SKM-1 treated with dmso at 0.1 percent for 144 hours (cell line): Measurements from ENCODE around the gene TTC23.
A peak's percentile ranks its signal among the peaks of the same experiment; 100 is the strongest.

Experiments
- DNase-seq: peaks from one replicate; lab custom pipeline; 2025; ENCODE audit not compliant: unreplicated experiment; lab: John Stamatoyannopoulos, UW

The TTC23 gene, protein sequence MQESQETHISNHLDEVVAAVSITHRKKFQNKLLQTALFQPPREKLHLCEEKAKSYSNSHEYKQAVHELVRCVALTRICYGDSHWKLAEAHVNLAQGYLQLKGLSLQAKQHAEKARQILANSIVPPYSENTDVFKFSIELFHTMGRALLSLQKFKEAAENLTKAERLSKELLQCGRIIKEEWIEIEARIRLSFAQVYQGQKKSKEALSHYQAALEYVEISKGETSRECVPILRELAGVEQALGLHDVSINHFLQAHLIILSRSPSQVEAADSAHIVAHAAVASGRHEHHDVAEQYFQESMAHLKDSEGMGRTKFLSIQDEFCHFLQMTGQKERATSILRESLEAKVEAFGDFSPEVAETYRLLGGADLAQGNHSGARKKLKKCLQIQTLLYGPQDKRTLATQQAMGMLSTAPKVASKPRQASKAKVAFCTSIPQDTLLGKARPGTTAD

DNA sequence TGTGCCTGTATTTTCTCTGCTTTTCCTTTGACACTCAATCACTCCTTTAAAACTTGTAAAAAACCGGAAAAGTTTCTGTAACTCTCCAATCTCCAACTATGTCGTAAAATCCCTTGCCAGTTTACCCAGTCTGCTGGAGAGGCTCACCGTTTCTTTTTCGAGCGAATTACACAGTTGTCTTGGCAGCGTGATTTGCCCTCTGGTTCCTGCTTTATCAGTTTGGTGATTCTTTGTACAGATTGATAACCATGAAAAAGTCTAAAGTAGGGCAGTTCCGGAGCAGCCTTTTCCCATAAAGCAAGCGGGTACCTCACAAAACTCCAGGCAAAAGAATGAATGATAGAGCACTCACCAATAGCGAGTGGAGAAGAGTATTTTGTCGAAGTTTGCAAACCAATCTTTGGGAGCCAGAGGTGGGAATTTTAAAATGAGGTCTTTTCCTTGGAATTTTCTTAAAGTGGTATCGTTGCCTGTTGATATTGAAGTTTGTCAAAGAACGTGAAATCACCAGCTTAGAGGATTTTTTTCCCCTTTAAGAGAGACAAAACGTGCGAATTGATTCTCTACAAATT is at the start of gene TTC23:
Gene TTC23, minus strand, starts transcription at position 312 of the 572 bp plus-strand sequence. CDS start 20,869 bp downstream, outside the sequence.
- DNase-seq, result no peak

DNA sequence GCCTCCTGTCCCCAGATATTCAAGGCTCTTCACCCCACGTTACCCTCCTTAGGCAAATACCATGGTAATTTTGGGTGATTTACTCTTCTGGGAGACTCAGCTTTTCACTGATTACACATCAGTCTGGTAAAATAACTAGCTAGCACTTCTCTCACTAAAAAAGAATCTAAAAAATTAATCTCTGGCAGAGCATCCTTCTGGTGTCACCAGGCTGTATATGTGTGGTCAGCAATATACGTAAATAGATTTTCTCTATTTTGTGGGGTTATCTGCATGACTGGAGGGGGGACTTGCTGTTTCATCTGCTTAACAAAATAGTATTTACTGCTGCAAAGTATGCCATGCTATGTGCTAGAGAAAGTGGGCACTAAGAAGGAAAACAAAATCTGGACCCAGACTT is 47.0 kb upstream of the TTC23 start:
- DNase-seq, result no peak

DNA sequence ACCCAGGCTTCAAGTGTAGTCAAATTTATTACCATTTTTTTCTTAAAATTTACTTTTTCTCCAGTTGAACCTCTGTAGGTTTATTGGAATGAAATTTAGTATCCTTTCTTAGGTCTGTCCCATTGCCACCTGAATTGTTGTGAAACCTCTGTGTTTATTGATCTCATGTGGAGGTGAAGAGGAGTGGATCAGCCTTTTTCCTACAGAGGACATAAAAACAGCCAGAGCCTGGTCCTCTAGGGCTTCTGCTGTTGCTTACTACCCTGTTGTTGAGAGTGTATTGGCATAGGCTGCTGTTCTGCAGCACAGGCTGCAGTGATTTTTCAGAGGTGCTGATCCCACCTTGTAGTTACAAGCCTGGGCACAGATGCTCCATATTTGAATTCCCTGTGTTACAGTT is 46.5 kb upstream of the TTC23 start:
- no peak for DNase-seq

DNA sequence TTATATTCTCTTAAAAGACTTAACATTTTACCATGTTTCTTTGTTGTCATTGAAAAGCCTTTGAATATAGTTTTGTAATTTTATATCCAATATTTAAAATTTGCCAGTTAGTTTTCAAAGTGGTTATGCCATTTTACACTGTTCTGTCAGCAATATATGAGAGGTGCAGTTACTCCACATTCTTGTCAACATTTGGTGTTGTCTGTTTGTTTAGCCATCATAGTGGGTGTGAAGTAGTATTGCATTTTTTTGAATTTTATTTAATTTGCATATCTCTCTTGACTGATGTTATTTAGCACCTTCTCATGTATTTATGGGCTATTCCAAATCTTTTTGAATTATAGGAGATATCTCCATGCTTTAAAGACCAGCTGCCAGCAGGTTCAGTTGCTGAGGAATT is 42.3 kb upstream of the TTC23 start:
- no peak for DNase-seq

DNA sequence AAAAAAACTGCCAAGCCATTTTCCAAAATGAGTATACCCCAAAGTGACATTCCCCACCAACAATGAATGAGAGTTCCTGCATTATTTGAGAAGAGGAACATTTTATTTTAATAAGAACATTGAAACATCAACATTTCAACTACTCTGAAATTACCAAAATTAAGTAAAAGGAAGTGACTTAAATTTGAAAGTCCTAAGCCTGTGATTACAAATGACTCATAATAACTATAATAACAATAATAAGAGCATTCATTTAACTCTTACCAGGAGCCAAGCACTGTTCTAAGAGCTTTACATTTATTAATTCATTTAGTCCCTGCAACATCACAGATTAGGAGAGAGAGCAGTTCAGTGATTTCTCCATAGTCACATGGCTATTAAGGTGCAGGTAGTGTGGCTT is 34.3 kb upstream of the TTC23 start:
- no peak for DNase-seq

DNA sequence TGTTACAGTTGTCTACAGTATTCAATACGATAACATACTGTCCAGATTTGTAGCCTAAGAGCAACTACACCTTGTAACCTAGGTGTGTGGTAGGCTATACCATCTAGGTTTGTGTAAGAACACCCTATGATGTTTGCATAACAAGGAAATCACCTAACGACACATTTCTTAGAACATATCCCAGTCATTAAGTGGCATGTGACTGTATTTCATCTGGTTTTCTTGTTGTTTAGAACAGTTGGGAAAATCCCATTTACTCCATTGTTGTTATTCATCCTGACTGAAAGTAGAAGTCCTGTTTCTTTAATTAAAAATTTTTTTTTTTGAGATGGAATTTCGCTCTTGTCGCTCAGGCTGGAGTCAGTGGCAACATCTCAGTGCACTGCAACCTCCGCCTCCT is 33.2 kb upstream of the TTC23 start:
- no peak for DNase-seq

DNA sequence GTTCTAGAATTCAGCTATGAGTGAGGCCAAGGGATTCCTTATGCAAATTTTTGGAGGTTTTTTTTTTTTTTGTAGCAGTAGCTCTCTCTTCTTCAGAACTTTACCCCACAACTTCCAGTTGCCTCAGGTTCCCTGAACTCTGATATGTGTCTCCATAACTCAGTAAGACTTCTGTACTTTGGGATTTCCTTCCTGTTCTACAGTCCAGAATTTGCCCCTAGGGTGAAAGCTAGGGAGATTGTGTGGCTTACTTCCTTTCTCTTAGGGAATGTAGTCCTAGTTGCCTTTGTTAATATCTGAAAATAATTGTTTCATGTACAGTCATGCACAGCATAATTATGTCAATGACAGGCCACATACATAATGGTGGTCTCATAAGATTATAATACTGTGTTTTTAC is 32.7 kb upstream of the TTC23 start:
- no peak for DNase-seq

DNA sequence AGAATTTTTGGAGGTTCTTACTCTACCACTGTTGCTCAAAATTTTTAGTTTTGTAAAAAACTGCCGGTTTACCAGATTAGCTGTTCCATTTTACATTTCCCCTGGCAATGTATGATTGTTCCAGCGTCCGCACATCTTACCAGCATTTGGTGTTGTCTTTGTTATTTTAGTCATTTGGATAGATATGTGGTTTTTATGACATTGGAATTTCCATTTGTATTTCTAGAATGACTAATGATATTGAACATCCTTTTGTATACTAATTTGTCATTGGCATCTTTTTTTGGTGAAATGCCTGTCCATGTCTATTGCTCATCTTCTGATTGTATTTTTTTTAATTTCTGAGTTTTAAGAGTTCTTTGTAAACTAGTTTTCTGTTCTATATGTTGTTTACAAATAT is 30.4 kb upstream of the TTC23 start:
- no peak for DNase-seq

DNA sequence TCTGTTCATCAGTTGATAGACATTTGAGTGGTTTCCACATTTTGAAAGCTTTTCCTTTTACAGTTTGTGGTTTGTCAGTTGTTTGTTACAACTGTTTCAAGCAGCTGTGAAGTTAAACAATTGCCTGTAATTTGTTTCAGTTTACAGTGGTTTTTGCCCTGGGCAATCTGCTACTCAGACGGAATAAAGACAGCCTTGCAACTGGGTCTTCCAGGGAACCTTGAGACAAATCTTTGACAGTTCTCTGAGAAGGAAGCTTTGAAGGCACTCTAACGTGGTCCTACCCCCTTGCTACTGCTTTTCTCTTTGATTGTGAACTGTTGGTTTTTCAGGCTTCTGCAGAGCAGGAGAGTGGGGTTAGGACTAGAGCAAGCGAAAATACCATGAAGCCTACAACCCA is 29.9 kb upstream of the TTC23 start:
- no peak for DNase-seq

DNA sequence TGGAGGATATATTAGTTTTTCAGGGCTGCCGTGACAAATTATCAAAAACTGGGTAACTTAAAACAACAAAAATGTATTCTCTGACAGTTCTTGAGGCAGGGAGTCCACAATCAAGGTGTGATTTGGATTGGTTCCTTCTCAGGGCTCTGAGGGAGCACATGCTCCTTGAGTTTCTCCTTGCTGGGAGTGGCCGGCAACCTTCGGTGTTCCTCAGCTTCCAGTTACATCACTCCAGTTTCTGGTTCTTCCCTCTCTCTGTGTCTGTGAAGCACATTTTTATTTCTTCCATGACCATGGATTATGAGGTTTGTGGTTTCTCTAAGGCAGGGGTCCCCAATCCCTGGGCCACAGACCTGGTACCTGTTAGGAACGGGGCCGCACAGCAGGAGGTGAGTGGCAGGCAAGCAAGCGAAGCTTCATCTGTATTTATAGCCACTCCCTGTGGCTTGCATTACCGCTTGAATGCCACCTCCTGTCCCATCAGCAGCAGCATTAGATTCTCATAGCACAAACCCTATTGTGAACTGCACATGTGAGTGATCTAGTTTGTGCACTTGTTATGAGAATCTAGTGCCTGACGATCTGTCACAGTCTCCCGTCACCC is 26.2 kb upstream of the TTC23 start:
- no peak for DNase-seq

DNA sequence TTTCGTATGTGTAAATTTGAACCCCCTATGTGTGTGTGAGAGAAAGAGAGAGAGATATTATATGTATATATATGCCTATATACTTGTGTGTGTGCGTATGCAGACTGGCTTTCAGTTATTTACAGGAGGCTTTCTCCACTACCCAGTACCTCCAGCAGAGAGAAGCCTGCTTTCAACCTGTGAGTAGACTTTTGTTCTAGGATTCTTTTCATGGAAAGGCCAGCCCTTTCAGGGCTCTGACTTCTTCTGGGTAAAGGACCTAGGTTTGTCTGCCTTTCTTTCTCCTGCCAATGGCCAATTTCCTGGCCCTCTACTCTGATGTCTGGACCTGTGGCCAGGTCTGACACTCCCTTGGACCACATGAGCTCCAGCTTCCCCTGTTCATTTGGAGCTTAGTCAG is 25.7 kb upstream of the TTC23 start:
- no peak for DNase-seq

DNA sequence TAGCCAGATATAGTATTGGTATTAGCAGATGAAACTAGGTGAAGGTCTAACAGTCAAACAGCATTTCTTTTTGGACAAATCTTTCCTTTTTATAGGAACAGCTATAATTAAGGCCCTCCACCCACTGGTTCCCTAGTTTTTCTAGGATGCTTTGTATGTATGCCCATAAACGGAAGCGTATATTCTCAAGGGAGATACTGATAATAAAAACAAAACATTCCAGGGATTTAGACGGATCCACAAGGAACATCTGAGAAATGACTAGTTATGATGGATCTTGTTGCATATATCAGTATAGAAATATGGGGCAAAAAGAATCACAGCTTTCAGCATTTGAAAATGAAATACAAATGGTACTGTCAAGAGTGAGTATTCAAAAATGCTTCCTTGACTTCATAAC is 24.4 kb upstream of the TTC23 start:
- DNase-seq, result no peak

DNA sequence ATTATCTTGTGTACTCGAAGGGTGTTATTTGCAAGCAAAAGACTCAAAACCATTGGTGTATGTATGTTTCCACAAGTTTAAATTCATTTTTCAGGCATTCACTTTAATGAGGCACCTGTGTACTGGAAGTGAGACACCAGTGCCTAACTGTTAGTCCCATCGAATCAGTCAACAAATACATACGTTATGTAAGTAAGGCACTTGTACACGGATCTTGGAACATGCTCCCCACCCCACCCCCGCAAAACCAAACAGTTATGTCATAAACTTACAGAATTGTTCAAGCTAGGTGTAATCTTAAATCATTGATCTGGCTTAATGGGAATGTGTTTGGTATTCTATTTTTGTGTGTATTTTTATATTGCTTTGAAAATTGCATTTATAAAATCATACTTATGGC is 19.1 kb upstream of the TTC23 start:
- no peak for DNase-seq

DNA sequence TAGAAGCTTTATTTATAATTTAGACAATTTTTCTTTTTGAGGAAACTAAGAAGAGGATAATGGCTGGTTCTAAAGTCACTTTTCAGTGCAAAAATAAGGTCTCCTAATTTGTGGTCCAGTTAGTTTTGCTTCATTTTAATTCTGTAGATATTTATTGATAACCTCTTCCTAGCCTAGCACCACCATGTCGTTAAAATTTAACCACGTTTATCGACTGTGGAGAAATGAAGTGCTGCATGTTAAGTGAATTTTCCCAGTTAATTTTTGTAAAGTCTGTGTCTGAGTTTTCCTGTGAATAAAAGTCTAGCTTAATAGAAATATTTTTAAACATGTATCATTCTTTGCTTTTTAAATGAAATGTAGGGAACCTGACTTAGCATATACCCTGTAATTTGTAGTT is 18.6 kb upstream of the TTC23 start:
- DNase-seq, result no peak

DNA sequence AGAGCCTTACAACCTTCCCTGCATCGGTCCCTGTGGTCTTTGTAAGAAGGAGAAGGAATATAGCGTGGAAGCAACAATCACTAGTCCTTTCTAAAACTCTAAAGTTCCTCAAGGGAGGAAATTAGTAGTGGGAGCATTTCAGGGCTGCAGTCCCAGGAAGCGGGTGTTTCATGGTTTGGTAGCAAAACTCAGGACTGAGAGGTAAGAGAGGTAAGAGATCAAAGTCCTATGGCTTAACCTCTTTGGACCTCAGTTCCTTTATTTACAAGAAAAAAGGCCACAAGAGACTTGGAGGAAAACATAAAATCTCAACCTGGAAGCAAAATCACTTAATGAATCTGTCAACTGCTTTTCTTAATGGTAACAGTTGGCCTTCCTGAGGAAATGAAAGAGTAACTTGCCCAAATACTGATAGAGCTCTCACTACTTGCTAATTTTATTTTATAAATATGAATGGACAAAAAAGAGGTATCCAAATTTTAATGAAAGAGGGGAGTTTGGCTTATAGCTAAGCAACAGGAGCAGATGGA is 16.2 kb upstream of the TTC23 start:
- no peak for DNase-seq

DNA sequence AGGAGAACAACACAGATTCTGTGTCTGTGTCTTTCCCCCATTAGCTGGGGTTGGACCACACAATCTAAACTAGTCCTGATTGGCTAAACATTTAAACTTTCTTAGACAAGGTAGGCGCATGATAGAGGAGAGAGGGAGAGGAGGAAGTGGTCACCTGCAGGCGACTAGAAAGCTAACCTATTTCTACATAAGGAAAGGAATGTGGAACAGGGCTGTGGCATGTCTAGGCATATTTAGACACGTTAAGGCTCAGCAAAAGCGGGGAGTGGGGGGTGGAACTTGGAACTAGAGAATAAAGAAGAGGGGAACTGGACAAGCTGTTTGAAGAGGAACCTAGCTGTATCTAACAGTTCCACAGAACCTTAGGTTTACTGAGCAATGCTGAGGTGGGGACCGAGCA is 14.7 kb upstream of the TTC23 start:
- DNase-seq, result peak; percentile 56

DNA sequence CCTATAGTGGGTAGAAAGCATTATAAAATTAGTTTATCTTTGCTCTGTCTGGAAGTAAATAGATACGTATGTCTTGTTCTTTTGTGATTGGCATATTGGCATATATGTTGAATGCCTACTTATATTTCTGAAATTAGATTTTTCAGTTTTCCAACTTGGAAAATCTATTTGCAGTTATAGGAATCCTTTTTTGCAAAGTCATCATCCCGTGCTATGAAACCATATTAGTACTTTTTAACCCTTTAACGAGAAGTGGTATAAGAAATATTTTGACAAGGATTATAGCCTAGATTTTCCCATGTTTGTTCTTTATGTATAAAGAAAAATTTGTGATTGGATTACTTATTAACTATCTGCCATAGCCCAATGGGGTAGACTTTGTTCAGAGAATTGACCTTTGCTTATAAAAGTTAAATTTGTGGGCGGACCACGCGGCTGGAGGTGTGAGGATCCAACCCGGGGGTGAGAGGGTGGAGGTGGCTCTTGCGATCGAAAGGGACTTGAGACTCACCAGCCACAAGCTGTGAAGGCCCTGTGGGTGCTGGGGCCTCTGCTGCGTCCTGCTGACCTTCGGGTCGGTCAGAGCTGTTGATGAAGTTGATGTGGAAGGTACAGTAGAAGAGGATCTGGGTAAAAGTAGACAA is 7.8 kb upstream of the TTC23 start:
- DNase-seq, result no peak

DNA sequence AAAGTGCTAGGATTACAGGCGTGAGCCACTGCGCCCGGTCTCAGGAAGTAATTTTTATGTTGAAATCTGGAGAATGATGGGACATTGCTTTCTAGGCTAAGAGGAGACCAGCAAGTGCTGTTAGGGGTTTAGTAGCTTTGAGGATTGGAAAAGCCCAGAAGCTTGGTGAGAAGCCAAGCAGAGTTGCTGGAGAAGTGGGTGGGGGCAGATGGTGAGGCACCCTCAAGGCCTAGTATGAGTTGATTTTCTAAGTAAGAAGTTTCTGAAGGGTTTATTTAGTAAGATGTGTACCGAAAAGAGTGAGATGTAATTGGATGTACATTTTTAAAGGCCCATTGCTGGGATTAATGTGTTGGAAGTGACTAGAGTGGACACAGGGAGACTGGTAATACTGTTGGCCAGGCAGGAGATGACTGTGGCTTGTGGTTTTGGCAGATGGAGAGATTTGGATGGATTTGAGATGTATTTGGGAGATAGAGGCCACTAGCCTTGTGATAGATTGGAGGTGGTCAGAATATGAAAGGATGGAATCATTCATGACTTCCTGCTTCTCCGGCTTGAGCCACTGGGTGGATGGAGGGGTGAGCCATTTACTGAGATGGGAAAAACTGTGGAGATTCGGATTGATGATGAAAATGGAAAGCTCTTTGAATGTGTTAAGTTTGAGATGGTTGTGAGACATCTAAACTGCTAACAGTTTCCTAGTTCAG is 4.2 kb upstream of the TTC23 start:
- DNase-seq, result no peak

DNA sequence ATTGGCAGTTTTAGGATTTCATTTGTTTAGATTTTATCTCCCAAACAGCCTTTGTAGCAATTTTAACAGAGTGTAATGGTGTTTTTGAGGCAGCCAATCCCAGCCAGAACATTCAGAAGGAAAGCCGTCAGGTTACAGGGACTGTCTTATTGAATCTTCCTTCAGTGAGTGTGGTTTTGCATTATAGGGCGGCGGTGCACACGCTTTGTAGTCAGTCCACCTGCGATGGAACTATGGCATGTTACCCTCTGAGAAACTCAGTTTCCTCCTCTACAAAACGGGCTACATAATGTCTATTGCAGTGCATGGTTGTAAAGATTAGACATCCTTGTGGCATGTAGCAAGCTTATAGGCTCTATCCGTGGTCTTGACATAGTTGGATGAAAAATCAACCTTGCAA is 2.9 kb upstream of the TTC23 start:
- no peak for DNase-seq

DNA sequence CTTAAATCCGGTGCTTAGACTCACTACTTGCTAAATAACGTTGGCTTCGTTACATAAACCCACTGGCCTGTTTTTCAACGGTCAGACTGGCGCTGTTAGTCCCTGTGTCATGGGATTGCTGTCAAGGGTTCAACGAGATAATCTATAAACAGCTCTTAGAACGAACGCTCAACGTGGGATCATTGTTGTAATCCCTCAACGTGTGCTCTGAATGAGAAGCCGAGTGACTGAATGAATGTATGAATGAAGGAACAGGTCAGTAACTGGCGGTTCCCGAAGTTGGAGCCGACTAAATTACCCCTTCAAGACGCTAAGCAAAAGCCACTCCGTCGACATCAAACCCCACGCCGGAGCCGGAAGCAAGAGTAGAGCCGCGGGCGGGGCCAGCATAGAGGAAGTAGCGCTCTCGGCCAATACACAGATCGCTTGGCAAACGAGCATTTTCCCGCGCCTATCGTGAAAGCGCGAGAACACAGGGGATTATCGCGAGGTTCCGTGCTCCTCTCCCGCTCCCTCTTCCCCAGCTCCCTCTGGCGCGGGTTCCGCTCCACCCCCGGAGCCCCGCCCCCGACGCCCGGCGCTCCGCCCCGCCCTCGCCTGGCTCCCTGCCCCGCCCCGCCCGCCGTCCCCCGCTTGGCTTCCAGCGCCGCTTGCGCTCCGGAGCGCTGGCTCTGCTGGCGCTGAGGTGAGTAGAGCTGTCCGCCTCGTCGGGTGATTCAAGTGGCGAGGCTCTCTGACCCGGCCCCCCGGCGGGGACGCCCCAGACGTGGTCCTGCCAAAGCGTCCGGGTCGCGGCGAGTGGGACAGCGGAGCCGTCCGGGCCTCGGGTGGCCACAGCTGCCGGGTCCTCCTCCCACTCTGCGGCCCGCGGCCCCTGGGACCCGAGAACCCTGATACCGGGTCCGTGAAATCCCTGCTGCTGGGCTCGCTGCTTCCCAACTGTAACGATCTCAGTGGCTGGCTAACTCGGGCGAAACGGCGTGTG is 1.8 kb upstream of the TTC23 start, which contains the start of gene LRRC28:
Gene LRRC28, plus strand, starts transcription at position 625 of the 985 bp plus-strand sequence. CDS start 4,477 bp downstream, outside the sequence.
- DNase-seq, result peak; percentile 97
